ENCODE results near the gene TMEM140. TPM values are rescaled to one million over a fixed set of nuclear protein-coding genes. Genes with fewer than 3 reads are reported as not detected.

Gene TMEM140
- total and polyA plus RNA-seq, 3 donors from 2014 or later = 5.1 to 11.4 (median 6.3) TPM

DNA sequence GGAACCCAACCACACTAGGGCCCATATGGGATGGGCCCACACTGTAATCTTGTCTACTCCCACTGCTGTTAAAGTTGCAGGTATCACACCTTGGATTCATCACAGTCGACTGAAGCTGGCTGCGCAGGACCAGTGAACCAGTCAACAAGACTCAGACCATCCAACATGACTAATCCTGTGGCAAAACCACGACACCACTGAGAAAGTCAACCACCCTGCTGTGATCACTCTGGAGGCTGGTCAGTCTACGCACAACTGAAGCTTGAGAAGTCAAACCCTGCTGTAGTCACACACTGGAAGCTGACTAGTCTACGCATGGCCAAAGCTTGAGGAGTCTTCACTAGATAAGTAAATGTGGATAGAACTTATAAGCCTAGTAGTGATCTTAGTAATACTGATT is 32.2 kb downstream of the TMEM140 start:
- intact Hi-C loops (cut with DNase I; ENCODE audit: low total_unique reads) = no loop called here

GRCh38 chr7:135181261-135181928 is 33.5 kb downstream of the TMEM140 start:
- Histone ChIP-seq H3K36me3 (ENCODE audit: low read depth, missing control alignments) (no peaks in the 10 kb centered on the region), H3K27me3 (no peaks in the 10 kb centered on the region), H3K4me1 (no peaks in the 10 kb centered on the region), H3K4me3 (no peak overlapping the region), H3K27ac (no peak overlapping the region), H3K9me3 (no peaks in the 10 kb centered on the region)
- 78 to 79% methylated on average over 3 of the region's 3 CpGs for WGBS, 2 donors
- intact Hi-C loops (cut with DNase I; ENCODE audit: low total_unique reads) = no loop called here
- TF ChIP-seq, protein P1, sequence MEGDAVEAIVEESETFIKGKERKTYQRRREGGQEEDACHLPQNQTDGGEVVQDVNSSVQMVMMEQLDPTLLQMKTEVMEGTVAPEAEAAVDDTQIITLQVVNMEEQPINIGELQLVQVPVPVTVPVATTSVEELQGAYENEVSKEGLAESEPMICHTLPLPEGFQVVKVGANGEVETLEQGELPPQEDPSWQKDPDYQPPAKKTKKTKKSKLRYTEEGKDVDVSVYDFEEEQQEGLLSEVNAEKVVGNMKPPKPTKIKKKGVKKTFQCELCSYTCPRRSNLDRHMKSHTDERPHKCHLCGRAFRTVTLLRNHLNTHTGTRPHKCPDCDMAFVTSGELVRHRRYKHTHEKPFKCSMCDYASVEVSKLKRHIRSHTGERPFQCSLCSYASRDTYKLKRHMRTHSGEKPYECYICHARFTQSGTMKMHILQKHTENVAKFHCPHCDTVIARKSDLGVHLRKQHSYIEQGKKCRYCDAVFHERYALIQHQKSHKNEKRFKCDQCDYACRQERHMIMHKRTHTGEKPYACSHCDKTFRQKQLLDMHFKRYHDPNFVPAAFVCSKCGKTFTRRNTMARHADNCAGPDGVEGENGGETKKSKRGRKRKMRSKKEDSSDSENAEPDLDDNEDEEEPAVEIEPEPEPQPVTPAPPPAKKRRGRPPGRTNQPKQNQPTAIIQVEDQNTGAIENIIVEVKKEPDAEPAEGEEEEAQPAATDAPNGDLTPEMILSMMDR (IDR thresholded peaks at IDR 0.05) = no peak
- TF ChIP-seq POLR2A (IDR thresholded peaks at IDR 0.05) = no peak
- DNase-seq = no peak

More for the DNA sequence above, 32.2 kb downstream of the TMEM140 start:
- H3K27ac ChIP-seq = no peak overlapping the region
- no peaks in the 10 kb centered on the region for H3K9me3 ChIP-seq
- no peak overlapping the region for H3K4me3 ChIP-seq
- H3K4me1 ChIP-seq = no peaks in the 10 kb centered on the region
- H3K36me3 ChIP-seq (ENCODE audit: low read depth, missing control alignments) = no peaks in the 10 kb centered on the region
- no peak for DNase-seq
- no peaks in the 10 kb centered on the region for H3K27me3 ChIP-seq
- TF ChIP-seq, protein P1 (IDR thresholded peaks at IDR 0.05) = no peak
- no peak for TF ChIP-seq POLR2A (IDR thresholded peaks at IDR 0.05)
- WGBS, 2 donors = 95 to 99% methylated on average over 5 of the region's 5 CpGs

GRCh38 chr7:135181929-135182678 is 34.2 kb downstream of the TMEM140 start:
- Histone ChIP-seq H3K4me3 (no peak overlapping the region), H3K9me3 (no peaks in the 10 kb centered on the region), H3K4me1 (no peaks in the 10 kb centered on the region), H3K36me3 (ENCODE audit: low read depth, missing control alignments) (no peaks in the 10 kb centered on the region), H3K27ac (no peak overlapping the region), H3K27me3 (no peaks in the 10 kb centered on the region)
- TF ChIP-seq, protein P1 (IDR thresholded peaks at IDR 0.05) = no peak
- no peak for TF ChIP-seq POLR2A (IDR thresholded peaks at IDR 0.05)
- no peak for DNase-seq
- intact Hi-C loops (cut with DNase I; ENCODE audit: low total_unique reads) = no loop called here
- 95 to 98% methylated on average over 30 to 31 of the region's 31 CpGs for WGBS, 2 donors

DNA sequence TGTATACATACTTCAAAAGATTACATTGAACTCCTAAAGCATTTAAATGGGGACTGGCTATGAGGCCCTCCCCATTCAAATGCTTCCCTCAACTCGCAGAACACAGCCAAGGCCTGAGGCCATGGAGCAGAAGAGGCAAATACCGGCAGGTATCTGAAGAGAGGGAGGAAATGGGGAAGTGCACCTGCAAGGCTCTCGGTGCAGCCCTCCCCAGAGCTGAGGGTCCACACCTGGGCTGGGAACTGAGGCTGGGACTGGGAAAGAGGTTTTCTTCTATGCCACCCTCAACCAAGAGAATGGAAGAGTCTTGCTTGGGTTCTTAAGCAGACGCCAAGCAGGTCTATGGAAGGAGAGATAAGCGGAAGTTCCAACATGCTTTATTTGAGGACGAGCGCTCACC is 35.6 kb downstream of the TMEM140 start:
- no peak for TF ChIP-seq POLR2A (IDR thresholded peaks at IDR 0.05)
- TF ChIP-seq, protein P1 (IDR thresholded peaks at IDR 0.05) = no peak
- no peak for DNase-seq
- H3K27me3 ChIP-seq = no peaks in the 10 kb centered on the region
- intact Hi-C loops (cut with DNase I; ENCODE audit: low total_unique reads) = no loop called here
- 95 to 100% methylated on average over 7 of the region's 7 CpGs for WGBS, 2 donors
- no peak overlapping the region for H3K4me3 ChIP-seq
- no peaks in the 10 kb centered on the region for H3K4me1 ChIP-seq
- no peak overlapping the region for H3K27ac ChIP-seq
- H3K36me3 ChIP-seq (ENCODE audit: low read depth, missing control alignments) = no peaks in the 10 kb centered on the region
- no peaks in the 10 kb centered on the region for H3K9me3 ChIP-seq
